Measurements from ENCODE around the gene PLCXD1.
"Not testable (repeated sequence)": the region's sequence is repeated elsewhere in the genome, so short reads cannot be mapped to it uniquely, and the experiment has no call there.

Gene PLCXD1

DNA sequence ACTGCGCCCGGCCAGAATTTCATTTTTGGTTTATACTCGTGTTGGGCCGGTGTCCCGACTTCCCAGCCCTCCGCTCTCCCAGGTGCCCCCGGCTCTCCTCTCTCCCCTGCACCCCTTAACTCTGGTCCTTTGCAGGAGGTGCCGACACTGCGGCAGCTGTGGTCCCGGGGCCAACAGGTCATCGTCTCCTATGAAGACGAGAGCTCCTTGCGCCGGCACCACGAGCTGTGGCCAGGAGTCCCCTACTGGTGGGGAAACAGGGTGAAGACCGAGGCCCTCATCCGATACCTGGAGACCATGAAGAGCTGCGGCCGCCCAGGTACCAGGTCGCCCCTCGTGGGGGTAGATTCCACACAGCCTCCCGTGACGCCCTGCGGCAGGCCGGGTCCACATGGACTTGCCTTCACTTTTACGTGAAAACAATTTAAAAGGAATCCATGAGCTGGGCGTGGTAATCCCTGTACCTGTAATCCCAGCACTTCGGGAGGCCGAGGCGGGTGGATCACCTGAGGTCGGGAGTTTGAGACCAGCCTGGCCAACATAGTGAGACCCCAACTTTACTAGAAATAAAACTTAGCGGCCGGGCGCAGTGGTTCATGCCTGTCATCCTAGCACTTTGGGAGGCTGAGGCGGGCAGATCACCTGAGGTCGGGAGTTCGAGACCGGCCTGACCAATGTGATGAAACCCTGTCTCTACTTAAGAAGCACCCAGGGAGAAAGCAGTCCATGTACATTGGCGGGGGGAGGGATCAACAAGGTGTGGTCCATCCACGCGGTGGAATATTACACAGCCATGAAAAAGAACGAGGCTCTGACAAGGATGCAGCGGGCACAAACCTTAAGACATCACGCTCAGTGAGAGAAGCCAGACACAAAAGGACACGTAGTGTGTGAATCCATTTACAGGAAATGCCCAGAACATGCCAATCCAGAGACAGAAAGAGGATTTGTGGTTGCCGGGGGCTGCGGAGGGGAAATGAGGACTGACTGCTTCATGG, 12.0 kb downstream of the PLCXD1 start:
- DNase-seq: no peak

DNA sequence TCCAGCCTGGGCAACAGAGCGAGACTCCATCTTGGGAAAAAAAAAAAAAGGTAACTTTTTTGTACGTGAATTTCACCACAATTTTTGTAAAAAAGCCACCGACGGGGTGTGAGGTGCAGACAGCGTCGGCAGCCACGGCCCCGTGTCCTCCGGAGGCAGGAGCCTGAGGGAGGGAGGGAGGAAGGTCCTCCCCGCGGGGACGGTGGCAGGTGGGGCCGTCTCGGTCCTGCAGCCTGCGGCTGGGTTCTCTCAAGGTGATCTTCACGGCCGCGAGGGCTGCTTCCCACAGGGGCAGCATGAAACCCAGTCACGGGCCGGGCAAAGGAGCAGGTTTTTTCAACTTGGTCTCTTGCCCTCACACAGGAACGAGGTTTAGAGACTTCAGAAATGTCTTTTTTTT, 14.0 kb downstream of the PLCXD1 start:
- DNase-seq: no peak

DNA sequence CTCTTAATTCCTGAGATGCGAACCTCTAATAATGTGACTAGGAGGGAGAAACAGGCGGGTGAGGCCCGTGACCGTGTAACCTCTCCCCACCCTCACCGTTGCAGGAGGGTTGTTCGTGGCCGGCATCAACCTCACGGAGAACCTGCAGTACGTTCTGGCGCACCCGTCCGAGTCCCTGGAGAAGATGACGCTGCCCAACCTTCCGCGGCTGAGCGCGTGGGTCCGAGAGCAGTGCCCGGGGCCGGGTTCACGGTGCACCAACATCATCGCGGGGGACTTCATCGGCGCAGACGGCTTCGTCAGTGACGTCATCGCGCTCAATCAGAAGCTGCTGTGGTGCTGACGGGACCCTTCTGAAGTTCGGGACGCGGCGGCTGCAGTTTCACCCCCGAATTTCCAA, 17.8 kb downstream of the PLCXD1 start:
- DNase-seq: no peak

DNA sequence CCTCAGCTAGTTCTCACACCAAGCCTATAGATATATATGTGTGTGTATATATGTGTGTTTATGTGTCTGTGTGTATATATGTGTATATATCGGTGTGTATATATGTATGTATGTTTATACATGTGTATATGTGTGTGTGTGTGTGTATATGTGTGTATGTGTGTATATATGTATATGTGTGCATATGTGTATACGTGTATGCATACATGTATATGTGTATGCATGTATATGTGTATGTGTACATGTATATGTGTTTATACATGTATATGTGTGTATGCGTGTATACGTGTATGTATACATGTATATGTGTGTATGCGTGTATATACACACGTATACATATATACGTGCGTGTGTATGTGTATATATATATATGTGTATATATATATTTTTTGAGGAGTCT, 19.2 kb downstream of the PLCXD1 start:
- no peak for DNase-seq

DNA sequence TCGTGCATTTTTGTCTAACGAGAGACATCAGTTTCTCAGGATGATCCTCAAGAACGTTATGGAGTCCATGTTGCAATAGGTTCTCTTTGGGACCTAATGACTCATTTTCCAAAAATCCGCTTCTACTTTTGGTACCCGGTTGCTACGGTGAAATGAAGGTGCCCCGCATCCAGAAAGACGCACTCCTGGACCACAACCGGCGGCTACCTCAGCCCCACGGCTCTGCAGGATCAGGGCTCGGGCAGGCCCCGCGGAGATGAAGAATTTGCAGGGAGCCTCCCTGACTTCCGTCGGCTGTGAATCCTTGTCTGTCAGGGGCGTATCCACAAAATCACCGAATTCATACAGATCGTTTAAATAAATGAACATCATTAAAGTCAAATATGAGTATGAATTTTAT, 21.8 kb downstream of the PLCXD1 start:
- DNase-seq: no peak

DNA sequence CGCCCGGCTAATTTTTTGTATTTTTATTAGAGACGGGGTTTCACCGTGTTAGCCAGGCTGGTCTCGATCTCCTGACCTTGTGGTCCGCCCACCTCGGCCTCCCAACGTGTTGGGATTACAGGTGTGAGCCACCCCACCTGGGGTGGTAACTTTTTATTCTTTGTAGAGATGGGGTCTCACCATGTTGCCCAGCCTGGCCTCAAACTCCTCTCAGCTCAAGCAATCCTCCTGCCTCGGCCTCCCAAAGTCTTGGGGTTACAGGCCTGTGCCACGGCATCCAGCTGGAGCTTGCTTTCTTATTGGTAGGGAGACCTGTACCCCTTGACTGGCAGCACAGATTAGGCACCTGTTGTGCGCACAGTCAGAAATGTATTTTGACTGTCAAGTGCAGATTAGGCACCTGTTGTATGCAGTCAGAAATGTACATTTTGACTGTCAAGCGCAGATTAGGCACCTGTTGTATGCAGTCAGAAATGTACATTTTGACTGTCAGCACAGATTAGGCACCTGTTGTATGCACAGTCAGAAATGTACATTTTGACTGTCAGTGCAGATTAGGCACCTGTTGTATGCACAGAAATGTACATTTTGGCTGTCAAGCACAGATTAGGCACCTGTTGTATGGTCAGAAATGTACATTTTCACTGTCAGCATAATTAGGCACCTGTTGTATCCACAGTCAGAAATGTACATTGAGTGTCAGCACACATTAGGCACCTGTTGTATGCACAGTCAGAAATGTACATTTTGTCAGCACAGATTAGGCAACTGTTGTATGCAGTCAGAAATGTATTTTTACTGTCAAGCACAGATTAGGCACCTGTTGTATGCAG, 24.8 kb downstream of the PLCXD1 start:
- DNase-seq: not testable (repeated sequence)

DNA sequence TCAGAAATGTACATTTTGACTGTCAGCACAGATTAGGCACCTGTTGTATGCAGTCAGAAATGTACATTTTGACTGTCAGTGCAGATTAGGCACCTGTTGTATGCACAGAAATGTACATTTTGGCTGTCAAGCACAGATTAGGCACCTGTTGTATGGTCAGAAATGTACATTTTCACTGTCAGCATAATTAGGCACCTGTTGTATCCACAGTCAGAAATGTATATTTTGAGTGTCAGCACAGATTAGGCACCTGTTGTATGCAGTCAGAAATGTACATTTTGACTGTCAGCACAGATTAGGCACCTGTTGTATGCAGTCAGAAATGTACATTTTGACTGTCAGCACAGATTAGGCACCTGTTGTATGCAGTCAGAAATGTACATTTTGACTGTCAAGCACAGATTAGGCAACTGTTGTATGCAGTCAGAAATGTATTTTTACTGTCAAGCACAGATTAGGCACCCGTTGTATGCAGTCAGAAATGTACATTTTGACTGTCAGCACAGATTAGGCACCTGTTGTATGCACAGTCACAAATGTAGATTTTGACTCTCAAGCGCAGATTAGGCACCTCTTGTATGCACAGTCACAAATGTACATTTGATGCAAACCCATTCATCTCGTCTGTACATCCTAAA, 25.6 kb downstream of the PLCXD1 start:
- not testable (repeated sequence) for DNase-seq

DNA sequence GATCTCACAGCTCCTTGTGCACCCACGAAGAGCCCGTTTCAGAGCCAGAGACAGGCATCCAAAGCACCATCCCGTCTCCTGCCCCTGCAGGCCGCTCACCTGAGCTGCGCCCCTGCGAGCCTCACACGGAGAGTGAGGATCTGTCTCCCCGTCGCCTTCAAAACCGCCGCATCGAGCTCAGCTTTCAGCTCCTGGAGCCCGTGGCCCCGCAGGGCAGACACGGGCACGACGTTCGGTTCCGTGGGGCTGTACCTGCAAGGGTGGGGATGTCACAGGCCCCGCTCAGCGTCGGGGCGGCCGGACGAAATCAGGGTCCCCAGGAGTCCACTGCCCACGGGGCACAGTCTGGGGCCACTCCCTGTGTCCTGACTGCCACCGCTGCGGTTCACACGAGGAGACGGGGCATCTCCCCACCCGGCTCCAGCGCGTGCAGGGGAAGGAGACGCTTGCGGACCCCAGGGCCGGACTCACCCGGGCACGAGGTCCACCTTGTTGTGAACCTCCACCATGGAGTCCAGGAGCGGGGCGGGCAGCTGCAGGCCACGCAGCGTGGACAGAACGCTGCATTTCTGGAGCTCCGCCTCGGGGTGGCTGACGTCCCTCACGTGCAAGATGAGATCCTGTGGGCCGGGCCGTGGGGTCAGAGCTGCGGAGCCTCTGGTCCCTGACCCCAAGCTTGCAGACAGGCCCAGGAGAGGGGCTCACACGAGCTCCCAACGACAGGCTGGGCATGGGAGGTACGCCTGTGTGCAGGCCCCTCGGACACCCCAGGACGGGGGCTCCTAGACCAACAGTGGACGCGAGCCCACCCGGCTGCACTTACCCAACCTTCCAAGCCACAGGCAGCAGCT, 26.3 kb downstream of the PLCXD1 start:
- no peak for DNase-seq

DNA sequence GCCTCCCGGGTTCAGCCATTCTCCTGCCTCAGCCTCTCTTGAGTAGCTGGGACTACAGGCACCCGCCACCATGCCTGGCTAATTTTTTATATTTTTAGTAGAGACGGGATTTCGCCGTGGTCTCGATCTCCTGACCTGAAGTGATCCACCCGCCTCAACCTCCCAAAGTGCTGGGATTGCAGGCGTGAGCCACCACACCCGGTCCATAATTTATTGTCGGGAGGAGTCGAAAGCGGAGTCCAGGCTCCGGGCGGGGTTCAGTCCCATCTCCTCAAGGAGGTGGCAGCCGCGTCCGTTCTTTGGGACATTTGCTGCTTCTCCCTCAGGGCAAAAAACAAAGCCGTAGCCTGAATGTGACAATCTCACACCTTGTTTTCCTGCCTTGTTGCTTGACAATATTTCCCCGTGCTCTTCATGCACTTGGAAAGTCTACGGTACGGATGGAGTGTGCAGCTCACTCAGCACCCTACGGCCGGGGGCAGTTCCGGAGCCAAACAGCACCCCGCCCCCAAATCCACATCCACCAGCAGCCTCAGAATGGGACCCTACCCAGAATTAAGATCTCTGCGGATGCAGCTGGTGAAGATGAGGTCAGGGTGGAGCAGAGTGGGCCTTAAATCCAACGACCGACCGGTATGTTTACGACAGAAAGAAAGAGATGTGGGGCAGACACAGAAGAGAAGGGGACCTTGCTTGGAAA, 27.8 kb downstream of the PLCXD1 start:
- no peak for DNase-seq

DNA sequence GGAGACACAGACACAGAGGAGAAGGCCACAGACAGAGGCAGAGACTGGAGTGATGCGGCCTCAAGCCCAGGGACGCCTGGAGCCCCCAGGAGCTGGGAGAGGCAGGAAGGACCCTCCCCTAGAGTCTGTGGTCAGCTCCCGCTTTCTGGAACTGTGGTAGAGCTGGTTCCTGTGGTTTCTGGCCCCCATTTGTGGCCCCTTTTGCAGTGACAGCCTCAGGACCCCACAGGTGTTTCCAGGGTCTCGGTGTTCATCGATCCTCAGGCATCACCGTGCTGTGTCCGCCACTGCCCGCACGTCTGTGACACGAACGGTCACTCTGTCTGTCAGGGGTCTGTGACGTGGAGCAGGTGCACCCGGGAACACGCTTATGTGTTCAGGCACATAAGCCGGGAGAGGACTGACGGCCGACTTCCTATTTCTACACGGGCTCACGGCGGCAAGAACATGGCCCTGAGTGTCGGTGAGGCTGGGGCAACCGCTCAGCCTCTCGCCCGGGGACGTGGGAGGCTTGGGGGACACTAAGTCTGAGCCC, 29.5 kb downstream of the PLCXD1 start:
- no peak for DNase-seq

DNA sequence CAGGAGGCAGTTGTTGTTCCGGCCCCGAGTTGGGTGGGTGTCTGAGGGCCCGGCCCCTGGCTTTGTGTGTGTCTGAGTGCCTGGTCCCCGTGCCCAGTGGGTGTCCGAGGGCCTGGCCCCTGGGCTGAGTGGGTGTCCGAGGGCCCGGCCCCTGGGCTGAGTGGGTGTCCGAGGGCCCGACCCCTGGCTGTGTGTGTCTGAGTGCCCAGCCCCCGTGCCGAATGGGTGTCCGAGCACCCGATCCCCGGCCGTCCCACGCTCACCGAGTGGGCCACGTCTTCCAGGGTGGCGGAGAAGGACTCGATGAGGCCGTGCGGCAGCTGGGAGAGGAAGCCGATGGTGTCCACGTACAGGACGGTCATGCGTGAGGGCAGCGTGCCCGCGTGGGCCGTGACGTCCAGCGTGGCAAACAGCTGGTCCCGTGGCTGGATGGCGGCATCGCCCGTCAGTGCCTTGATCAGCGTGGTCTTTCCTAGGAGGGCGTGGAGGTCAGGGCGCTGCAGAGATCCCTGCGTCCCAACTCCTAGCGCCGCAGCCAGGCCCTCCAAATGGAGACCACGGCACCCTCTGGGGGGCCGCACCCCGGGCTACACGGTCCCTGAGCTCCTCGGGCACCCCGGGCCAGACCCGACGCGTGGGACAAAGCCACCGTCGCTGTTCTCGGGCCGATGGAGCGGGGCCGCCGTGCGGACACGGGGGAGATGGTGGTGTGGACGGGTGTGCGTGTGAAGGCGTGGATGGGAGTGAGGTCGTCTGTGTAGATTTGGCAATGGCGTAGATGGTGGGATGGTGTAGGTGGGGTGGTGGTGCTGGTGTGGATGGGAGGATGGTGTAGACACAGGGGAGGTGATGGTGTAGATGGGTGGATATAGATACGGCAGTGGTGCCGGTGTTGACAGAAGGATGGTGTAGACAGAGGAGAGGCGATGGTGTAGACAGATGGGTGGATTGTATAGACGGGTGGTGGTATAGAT, 30.3 kb downstream of the PLCXD1 start:
- no peak for DNase-seq

DNA sequence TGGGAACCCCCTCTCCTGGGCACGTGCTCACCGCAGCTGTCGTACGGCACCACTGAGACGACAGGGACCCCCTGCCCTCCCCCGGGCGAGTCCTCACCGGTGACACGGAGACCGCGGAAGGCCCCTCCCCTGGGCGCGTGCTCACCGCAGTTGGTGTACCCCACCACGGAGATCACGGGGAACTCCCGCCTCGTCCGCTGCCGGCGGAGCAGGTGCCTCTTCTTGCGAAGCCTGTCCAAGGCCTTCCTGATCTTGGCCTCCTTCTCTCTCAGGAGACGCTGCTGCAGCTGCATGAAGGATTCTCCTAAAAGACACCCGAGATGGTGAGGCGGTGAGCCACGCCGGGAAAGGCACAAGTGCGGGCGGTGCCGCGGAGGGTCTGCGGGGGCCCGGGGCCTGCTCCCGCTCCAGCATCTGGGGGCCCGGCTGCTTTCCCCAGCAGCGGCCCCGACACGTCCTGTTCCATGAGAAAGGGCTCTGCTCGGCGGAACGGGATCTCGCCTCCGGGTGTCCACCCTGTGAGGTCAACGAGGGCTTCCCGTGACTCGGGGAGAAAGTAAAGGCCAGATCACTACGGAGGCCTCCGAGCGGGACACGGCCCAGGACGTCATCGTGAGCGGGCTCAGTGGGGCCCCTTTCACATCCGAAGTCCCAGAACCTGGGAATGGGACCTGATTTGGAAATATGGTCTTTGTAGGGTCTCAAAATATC, 31.6 kb downstream of the PLCXD1 start:
- no peak for DNase-seq

DNA sequence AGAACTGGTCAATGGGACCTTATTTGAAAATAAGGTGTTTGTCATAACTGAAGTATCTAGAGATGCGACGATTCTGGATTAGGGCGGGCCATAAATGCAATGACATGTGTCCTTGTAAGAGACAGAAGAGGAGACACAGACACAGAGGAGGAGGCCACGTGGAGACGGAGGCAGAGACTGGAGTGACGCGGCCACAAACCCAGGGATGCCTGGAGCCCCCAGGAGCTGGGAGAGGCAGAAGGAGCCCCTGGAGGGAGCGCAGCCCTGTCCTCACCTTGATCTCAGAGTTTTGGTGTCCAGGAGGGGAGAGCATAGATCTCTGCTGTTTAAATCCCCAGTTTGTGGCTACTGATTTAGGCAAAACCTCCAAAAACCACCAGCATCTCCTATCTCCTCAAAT, 32.4 kb downstream of the PLCXD1 start:
- DNase-seq: no peak

DNA sequence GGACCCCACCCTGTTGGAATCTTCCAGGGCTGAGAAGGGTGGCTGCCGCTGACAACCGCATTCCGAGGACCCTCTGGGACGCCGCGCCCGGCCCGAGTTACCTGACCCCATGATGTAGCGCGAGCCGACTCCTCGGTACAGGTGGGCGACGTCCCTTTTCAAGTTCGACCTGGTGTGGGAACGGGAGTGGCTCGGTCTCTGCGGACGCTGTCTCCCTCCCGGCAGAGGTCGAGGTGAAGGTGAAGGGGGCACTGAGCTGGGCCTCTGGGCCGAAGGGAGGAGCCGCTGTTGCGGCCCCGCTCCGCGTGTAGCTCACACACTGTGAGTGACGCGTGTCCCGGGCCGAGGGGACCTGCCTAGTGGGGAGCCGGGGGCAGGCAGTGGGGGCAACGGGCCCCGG, 32.9 kb downstream of the PLCXD1 start:
- DNase-seq: no peak

DNA sequence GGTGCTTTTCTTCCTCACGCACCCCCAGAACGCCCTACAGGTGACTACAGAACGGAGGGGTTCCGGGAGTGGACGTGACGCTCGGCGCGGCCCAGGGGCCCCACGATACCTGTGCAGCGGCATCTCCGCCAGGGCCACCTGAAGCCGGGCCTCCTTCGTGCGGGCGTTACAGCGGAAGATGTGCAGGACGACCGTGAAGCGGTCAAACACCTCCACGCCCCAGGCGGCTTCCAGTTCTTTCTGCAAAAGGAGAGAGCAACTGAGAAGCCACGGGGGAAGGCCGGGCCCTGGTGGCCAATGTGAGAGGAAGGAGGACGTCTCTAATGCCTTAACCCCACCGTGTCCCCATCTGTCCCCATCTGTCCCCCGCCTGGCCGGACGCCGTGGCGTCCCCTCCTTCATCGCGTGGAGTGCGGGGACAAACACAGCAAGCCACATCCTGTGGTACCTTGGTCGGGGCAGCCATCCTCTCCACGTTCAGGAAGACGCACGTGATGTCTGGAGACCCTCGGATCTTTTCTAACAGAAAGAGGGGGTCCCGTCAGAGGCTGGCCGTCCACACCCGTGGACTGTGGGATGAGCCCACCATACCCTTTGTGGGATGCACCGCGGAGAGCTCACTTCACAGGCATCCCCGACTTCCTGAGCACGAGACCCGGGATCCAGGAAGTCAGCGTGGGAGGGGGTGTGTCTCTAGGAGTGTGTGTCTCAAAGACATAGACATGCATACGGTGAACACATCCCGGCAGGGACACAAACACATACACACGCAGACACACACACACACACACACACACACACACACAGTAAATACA, 33.8 kb downstream of the PLCXD1 start:
- DNase-seq: no peak

DNA sequence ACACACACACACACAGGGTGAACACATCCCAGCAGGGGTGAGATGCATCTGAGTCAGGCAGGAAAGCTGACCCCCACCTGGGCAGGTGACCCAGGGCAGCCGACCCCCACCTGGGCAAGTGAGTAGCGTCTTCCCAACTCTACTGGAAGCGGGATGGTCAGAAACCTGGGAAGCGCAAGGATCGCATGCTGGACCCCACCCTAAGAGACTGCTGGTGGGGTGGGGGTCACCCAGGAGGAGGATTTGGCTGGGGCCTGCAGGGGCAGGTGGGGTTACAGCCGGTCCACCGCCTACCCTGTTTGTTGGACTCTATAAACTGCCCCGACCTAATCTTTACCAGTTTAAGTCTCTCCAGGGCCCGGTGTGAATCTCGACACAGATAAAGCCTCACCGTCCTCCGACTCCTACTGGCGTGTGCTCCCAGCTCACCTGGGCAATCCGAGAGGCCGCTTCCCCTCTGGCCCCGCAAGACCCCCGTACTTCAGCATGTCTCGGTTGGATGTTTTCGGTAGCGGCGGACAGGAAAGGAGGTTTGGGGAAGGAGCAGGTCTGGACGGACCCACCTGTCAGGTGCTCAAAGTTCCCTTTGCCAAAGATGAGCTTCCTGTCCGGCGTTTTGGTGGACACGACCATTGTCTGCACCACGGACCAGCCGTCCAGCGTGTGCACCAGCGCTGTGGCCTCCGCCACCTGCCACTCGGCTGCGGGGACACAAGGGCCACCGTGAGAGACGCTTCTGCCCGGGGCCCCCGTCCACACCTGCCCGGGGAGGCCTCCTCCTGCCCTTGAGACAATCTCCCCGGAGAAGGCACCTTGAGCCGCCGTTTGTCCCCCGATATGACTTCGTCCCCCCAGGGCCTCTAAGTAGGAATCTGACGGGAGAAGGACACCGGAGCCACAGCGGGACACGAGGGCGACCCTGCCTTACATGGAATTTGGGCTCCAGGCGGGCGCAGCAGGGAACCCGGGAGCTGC, 35.5 kb downstream of the PLCXD1 start:
- DNase-seq: no peak

DNA sequence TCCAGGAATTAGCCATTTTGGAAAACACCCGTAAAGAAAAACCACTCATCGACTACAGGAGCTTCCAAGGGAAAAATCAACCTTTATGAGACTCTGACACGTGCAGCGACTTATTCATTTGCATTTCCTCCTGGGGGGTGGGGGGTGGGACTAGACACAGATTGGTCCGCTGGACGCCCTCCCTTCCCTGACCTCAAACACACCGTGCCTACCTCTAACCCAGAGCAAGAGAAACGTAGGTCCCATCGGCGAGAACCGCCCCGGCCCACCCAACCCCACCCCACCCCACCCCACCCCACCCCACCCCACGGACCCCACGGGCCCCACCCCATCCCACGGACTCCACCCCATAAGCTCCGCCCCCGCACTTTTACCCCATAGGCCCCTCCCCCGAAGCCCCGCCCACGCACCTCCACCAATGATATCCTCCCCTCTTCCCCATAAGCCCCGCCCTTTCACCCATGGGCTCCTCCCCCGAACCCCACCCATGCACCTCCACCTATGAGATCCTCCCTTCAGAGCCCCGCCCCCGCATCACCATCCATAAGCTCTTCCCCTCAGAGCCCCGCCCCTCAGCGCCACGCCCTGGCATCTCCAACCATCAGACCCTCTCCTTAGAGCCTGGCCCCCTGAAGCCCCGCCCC, 36.4 kb downstream of the PLCXD1 start:
- no peak for DNase-seq

Data from CD4-positive, alpha-beta T cell treated with Interferon gamma for 1 hour (primary cell).